Osteoblast (primary cell): ENCODE measurements around the gene GLT1D1. TPM values are rescaled to one million over a fixed set of nuclear protein-coding genes. Genes with fewer than 3 reads are reported as not detected.
"Not testable (repeated sequence)": the region's sequence is repeated elsewhere in the genome, so short reads cannot be mapped to it uniquely, and the experiment has no call there.

ENCODE experiments used
- DNase-seq: peaks from one replicate; pipeline ENCODE4 v3.0.0; 2011; ENCODE audit warnings: low spot score, mixed read lengths; ENCODE audit not compliant: insufficient read length; ENCODE audit errors: missing footprints
- H2AFZ ChIP-seq: 2 replicates; pipeline ENCODE4 v1.6.0; 2011; ENCODE audit warnings: mild to moderate bottlenecking, low read length
- H3K27ac ChIP-seq: 2 replicates; pipeline ENCODE4 v1.5.1; 2011; ENCODE audit warnings: mild to moderate bottlenecking, low read depth, low read length, moderate library complexity
- H3K27me3 ChIP-seq: 2 replicates; pipeline ENCODE4 v1.6.0; 2012; ENCODE audit warnings: mild to moderate bottlenecking, control low read depth, inconsistent platforms, low read length, moderate library complexity; ENCODE audit not compliant: insufficient read depth
- H3K36me3 ChIP-seq: 2 replicates; pipeline ENCODE4 v1.5.1; 2011; ENCODE audit warnings: mild to moderate bottlenecking, low read length, control low read depth, moderate library complexity; ENCODE audit not compliant: insufficient read depth
- H3K4me1 ChIP-seq: 2 replicates; pipeline ENCODE4 v1.5.1; 2011; ENCODE audit warnings: mild to moderate bottlenecking, low read length, control low read depth, moderate library complexity; ENCODE audit not compliant: insufficient read depth
- H3K4me2 ChIP-seq: 2 replicates; pipeline ENCODE4 v1.6.0; 2011; ENCODE audit warnings: mild to moderate bottlenecking, low read length; ENCODE audit not compliant: insufficient read depth
- H3K4me3 ChIP-seq: fragments of 200-600 bp; sonication (generic); 3 replicates; pipeline ENCODE4 v1.5.1; 2012; ENCODE audit warnings: mild to moderate bottlenecking, low read length, inconsistent platforms; ENCODE audit not compliant: insufficient read depth
- H3K79me2 ChIP-seq: 2 replicates; pipeline ENCODE4 v1.6.0; 2012; ENCODE audit warnings: mild to moderate bottlenecking, low read length, control low read depth, inconsistent platforms; ENCODE audit not compliant: insufficient read depth
- H3K9me3 ChIP-seq: 2 replicates; pipeline ENCODE4 v1.5.1; 2011; ENCODE audit warnings: low read depth, low read length, control low read depth
- H4K20me1 ChIP-seq: 2 replicates; pipeline ENCODE4 v1.6.0; 2012; ENCODE audit warnings: mild to moderate bottlenecking, low read length, control low read depth; ENCODE audit not compliant: insufficient read depth
- CTCF ChIP-seq: IDR thresholded peaks from 2 replicates; pipeline ENCODE4 v1.5.1; 2011; ENCODE audit warnings: mild to moderate bottlenecking, low read depth, low read length, moderate library complexity; ENCODE audit errors: extremely low read depth
- total RNA-seq: library from RNA; depleted of rRNA; stranded (reverse); fragments of >200 nt; gene quantifications from 2 replicates; pipeline ENCODE4 v1.2.3, GENCODE V29; 2012

Gene GLT1D1
- total RNA-seq, 1 donor, result not detected

GRCh38 chr12:128843538-128843937 is 9.7 kb upstream of the GLT1D1 start:
- Histone ChIP-seq H3K9me3 (no peaks in the 10 kb centered on the region), H3K4me3 (no peak overlapping the region), H3K79me2 (no peaks in the 10 kb centered on the region), H2AFZ (no peak overlapping the region), H3K4me2 (no peak overlapping the region), H3K27ac (no peak overlapping the region), H3K27me3 (no peaks in the 10 kb centered on the region), H3K36me3 (no peaks in the 10 kb centered on the region), H4K20me1 (no peaks in the 10 kb centered on the region), H3K4me1 (no peaks in the 10 kb centered on the region)
- no peak for DNase-seq
- no peak for TF ChIP-seq CTCF

DNA sequence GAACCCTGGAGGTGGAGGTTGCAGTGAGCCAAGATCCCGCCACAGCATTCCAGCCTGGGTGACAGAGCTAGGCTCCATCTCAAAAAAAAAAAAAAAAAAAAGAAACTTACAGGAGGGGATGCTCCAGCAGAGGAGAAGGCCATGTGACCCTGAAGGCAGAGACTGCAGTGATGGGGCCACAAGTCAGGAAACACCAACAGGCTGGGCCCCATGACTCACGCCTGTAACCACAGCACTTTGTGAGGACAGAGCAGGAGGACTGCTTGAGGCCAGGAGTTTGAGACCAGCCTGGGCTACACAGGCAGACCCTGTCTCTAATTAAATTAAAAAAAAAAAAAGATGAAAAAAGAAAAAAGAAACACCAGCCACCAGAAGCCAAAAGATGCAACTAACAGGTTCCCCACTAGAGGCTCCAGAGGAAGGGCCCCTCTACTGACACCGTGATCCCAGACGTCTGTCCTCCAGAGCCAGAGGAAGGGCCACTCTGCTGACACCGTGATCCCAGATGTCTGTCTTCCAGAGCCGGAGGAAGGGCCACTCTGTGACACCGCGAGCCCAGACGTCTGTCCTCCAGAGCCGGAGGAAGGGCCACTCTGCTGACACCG is 9.1 kb upstream of the GLT1D1 start:
- Histone ChIP-seq H3K4me3 (no peak overlapping the region), H3K27ac (no peak overlapping the region), H3K9me3 (no peaks in the 10 kb centered on the region), H3K27me3 (no peaks in the 10 kb centered on the region), H4K20me1 (no peaks in the 10 kb centered on the region), H3K4me2 (no peak overlapping the region), H2AFZ (no peak overlapping the region), H3K36me3 (no peaks in the 10 kb centered on the region), H3K79me2 (no peaks in the 10 kb centered on the region), H3K4me1 (no peaks in the 10 kb centered on the region)
- no peak for DNase-seq
- no peak for TF ChIP-seq CTCF

DNA sequence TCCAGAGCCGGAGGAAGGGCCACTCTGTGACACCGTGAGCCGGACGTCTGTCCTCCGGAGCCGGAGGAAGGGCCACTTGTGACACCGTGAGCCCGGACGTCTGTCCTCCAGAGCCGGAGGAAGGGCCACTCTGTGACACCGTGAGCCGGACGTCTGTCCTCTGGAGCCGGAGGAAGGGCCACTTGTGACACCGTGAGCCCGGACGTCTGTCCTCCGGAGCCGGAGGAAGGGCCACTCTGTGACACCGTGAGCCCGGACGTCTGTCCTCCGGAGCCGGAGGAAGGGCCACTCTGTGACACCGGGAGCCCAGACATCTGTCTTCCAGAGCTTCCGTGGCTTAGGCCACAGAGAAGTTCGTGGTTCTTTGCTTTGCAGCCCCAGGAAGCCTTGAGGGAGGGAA is 6.6 kb upstream of the GLT1D1 start:
- H2AFZ ChIP-seq, H3K9me3 ChIP-seq, H4K20me1 ChIP-seq, H3K4me3 ChIP-seq, H3K27ac ChIP-seq, H3K36me3 ChIP-seq, DNase-seq, H3K4me1 ChIP-seq, H3K79me2 ChIP-seq, H3K27me3 ChIP-seq, H3K4me2 ChIP-seq: not testable (repeated sequence)

DNA sequence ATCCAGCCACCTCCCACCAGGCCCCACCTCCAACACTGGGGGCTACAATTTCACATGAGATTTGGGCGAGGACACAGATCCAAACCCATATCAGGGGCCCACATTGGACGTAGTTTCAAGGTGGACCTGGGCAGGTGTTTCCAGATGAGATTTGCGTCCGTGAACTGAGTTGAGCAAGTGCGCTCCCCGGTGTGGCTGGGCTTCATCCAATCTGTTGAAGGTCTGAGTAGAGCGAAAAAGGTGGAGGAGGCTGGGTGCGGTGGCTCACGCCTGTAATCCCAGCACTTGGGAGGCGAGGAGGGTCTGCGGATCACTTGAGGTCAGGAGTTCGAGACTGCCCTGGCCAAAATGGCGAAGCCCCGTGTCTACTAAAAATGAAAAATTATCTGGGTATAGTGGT is 4.9 kb upstream of the GLT1D1 start:
- H3K27ac ChIP-seq, result no peak overlapping the region
- no peaks in the 10 kb centered on the region for H3K36me3 ChIP-seq
- no peak overlapping the region for H3K4me3 ChIP-seq
- no peaks in the 10 kb centered on the region for H4K20me1 ChIP-seq
- no peak for TF ChIP-seq CTCF
- no peak overlapping the region for H2AFZ ChIP-seq
- DNase-seq, result no peak
- no peaks in the 10 kb centered on the region for H3K27me3 ChIP-seq
- H3K79me2 ChIP-seq, result no peaks in the 10 kb centered on the region
- H3K9me3 ChIP-seq, result no peaks in the 10 kb centered on the region
- no peak overlapping the region for H3K4me2 ChIP-seq
- no peaks in the 10 kb centered on the region for H3K4me1 ChIP-seq

DNA sequence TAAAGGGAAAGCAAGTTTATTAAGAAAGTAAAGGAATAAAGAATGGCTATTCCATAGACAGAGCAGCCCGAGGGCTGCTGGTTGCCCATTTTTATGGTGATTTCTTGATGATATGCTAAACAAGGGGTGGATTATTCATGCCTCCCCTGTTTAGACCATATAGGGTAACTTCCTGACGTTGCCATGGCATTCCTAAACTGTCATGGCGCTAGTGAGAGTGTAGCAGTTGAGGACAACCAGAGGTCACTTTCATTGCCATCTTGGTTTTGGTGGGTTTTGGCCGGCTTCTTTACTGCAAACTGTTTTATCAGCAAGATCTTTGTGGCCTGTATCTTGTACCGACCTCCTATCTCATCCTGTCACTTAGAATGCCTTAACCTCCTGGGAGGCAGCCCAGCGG is 3.5 kb upstream of the GLT1D1 start:
- not testable (repeated sequence) for DNase-seq, H3K27me3 ChIP-seq, H3K4me2 ChIP-seq, H3K79me2 ChIP-seq, H2AFZ ChIP-seq, H3K4me3 ChIP-seq, H3K27ac ChIP-seq, H3K9me3 ChIP-seq, H4K20me1 ChIP-seq, H3K36me3 ChIP-seq, H3K4me1 ChIP-seq
